Measurements from ENCODE around the gene ENO1.
A peak's percentile ranks its signal among the peaks of the same experiment; 100 is the strongest.
"Not testable (repeated sequence)": the region's sequence is repeated elsewhere in the genome, so short reads cannot be mapped to it uniquely, and the experiment has no call there.

ENO1 gene

DNA sequence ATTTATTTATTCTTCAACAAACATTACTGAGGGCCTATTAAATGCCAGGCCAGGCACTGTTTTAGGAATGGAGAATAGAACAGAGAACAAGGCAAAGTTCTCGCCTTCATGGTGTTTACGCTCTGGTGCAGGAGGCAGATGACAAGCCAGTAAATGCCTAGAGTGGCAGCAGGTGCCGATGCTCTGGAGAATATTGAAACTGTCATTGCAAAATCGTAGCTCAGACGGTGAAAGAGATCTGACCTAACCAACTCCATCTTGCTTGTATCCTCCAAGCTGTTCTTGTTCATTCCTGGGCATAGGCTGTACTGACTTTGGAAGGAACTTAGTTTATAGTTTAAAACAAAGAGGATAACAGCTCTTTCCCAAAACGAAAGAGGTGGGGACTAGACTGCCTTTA, 13.5 kb upstream of the ENO1 start:
- no peak for DNase-seq

DNA sequence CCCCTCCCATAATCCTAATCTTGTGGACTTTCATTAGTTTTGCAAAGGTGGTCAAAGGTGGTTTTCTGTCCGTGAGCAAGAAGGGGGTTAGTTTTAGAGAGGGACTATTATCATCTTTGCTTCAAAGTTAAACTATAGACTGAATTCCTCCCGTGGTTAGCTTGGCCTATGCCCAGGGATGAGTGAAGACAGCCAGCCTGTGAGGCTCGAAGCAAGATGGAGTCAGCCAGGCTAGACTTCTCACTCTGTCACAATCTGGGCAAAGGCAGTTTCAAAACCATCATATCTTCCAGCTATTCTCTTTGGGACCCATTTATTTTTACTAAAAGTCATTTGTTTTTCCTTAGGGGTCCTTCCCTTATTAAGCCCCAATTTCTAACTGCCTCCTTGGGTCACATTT, 12.9 kb upstream of the ENO1 start:
- DNase-seq, result no peak

DNA sequence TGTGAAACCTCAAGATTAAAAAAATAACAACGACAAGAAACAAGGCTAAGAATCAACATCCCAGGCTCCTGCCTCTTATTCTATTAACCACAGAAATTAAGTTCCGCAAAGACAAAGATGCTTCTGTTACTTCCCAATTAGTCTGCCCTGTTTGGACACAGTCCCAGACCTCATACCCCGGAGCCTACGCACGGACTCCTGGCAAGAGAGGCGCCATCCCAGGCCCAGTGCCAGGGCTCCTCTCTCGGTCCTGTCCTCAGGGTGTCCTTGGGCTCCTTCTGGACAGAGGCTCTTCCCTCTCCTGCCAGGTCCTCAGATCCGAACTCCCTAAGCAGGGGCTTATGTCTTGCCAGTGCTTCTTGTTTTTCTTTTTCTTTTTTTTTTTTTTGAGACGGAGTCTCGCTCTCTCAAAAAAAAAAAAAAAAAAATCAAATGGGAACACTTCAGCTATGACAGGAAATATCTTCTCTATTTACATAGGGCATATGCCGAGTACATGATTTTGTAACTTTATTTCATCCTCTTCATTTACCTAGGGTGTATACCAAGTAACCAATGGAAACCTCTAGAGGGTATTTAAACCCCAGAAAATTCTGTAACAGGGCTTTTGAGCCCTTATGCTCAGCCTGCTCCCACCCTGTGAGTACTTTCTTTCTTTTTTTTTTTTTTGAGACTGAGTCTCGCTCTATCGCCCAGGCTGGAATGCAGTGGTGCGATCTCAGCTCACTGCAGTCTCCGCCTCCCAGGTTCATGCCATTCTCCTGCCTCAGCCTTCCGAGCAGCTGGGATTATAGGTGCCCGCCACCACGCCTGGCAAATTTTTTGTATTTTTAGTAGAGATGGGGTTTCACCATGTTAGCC, 11.7 kb upstream of the ENO1 start:
- DNase-seq, result no peak

DNA sequence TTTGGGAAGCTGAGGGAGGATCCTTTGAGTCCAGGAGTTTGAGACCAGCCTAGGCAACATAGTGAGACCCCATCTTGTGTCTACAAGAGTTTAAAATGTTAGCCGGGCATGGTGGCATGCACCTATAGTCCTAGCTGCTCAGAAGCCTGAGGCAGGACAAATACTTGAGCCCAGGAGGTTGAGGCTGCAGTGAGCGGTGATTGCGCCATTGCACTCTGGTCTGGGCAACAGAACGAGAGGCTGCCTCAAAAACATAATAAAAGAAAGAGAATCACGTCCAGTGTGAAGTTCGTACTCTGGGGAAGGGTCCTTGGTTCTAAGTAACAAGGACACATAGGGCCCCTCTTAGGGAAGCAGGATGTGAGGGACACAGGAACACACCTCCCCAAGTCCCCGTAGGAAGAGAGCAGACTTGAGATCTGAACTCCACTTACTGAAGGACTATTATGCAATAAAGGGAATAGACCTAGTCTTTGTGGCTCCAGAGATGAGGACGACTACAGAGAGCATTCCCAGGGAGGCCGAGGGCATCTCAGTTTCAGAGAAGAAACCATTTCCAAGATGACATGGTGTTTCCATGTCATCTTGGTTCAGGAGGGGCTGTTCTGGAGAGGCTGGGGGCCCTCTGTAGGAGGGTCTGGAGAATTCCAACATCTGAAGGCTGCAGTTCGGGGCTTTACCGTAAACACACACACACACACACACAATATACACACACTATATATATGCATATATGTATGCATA, 10.8 kb upstream of the ENO1 start:
- DNase-seq, result no peak

DNA sequence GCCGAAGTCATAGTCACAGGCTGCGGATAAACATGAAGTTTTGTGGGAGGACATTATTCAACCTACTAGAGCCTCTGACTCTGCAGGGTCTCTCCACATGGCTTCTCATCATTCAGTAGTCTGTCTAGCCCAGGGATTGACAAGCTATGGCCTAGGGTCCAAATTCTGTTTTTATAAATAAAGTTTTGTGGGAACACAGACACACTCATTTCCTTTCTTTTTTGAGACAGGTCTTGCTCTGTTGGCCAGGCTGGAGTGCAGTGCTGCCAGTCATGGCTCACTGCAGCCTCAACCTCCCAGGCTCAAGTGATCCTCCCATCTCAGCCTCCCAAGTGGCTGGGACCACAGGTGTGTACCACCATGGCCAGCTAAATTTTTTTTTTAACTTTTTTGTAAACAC, 8.1 kb upstream of the ENO1 start:
- no peak for DNase-seq

DNA sequence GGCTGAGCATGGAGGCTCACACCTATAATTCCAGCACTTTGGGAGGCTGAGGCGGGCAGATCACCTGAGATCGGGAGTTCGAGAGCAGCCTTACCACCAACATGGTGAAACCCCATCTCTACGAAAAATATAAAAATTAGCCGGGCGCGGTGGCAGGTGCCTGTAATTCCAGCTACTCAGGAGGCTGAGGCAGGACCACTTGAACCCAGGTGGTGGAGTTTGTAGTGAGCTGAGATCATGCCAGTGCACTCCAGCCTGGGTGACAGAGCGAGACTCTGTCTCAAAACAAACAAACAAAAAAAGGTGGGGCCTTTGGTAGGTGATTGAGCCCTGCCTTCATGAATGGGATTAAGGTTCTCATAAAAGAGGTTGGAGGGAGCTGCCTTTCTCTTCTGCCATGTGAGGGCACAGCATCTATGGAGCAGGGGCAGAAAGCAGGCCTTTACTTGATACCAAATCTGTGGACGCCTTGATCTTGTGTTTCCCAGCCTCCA, 7.6 kb upstream of the ENO1 start:
- DNase-seq, result not testable (repeated sequence)

DNA sequence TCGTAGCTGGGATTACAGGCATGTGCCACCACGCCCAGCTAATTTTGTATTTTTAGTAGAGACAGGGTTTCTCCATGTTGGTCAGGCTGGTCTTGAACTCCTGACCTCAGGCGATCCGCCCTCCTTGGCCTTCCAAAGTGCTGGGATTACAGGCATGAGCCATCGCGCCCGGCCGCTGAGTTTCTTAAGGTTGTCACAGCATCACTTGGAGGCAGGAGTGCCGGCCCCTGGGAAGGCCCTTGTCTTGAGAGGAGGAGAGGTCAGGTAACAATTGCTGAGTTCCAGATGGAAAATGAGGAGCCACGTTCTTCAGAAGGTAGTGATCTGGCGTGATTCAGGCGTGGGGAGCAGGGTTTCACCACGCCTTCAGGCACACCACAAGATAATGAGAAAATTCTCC, 5.6 kb upstream of the ENO1 start:
- not testable (repeated sequence) for DNase-seq

DNA sequence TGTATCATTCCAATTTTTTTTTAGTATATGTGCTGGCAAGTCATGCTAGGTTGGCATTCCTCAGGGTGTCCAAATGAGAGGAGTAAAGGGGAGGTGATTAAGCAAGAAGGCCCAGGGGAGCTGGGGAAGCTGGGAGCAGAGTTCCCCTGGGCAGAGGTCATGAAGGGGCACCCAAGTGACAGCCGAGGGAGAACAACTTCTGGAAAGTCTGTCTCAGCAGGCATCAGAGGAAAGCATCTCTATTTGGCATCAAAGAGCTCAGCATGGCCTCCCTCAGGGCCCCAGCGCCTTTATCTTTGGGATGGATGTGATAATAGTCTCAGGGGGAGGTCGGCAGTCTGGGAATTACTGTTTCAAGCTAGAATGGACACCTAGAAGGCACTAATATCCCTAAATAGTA, 5.0 kb upstream of the ENO1 start:
- DNase-seq, result no peak

DNA sequence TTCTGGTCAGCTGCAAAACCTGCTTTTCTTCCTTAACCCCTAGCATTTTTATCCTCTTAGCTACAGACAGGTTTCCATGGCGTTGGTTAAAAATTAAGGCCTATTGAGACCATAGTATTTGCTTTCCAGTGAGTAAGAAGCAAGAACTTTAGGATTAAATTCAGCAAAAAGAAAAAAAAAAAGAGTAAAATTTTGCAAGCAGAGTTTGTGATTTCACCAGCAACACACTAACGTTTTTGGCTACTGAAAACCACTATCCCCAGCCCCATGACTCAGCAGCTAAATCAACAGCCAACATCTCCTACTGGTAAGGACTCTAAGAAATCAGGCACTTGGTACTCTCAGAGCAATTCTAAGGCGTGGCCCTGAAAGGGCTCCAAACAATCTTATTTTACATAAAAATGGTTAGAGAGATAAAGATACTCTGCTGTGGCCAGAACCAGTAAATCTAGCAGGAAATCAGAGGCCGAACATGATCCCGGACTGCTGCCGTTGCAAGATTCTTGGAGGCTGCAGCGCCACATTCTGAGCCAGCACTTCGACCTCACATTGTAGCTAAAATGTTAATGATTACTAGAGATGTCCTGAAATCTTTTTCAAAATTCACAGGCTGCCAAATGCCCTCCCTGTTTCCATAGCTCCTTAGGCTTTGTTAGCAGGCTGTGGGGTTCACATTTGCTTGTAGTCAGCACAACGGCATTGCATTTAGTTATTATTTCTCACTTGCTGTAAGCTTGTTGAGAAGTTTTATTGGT, 1.6 kb upstream of the ENO1 start:
- no peak for DNase-seq

DNA sequence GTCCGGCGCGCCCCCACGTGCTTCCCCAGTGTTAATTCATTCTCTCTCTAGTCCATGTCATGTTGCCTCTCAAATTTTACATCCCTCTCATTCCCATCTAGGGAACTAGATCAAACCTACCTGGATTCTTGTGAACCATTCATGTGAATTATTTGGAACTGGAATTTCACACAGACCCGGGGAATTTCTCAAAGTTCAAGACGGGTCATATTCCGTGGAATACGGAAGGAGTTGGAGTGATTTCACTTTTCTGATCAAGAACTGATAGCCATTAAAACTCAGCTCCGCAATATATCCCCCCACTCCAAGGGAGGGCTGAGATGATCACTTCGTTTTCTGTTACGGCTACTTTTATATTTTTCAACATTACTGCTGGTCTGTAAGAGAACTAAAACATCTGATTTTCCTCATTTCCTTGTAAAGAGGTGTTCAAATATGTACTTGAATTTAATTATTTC, 1.0 kb upstream of the ENO1 start:
- DNase-seq, result no peak

DNA sequence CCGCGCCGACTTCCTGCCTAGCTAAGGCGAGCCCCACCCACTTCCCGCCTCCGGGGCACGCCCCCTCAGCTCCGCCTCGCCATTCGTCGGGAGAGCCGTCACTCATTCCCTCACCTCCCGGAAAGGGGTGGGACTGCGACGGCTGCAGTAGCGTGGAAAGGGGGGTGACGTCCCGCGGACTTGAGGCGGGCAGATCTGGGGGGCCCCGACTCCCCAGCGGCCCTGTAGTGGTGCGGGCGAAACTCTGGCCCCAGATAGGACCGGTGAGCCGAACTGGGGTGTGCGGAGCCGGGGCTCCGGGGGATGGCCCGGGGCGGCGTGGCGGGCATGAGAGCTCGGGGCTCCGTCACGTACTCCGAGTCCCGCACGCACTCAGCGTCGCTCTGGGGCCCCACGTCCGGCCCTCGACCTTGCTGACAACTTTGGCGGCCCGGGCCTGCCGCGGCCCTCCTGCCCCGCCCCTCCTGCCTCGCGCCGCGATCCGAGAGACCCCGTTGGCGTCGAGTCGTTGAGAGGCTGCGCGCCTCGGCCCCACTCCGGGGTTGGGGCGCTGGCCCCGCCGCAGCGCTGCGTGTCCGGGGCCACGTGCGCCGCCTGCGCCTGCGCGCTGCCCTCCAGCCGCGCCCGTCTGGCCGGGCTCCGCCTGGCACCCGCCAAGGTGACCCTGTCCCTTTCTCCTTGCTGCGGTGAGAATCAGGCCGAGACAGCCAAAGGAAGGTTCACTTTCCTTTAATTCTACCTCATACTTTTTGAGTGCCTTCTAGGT, 395 bp upstream of the ENO1 start:
- DNase-seq, result peak; percentile 100

DNA sequence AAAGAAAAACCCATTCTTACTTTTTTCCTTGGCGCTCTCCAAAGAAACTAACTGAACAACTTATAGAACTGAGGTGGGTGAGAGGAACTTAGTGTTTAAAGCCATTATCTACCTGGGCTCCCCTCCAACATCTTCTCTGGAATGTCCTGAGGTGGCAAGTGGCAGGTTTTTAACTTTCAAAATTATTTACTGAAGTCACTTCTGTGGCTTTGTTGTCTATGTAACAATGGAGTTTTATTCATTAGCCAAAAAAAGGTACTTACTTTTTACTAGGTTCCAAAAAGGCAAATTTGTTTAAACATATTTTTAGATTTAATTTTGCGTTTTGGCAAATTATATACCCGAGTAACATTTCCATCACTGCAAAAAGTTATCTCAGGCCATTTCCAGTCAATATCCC, 2.4 kb downstream of the ENO1 start:
- no peak for DNase-seq

DNA sequence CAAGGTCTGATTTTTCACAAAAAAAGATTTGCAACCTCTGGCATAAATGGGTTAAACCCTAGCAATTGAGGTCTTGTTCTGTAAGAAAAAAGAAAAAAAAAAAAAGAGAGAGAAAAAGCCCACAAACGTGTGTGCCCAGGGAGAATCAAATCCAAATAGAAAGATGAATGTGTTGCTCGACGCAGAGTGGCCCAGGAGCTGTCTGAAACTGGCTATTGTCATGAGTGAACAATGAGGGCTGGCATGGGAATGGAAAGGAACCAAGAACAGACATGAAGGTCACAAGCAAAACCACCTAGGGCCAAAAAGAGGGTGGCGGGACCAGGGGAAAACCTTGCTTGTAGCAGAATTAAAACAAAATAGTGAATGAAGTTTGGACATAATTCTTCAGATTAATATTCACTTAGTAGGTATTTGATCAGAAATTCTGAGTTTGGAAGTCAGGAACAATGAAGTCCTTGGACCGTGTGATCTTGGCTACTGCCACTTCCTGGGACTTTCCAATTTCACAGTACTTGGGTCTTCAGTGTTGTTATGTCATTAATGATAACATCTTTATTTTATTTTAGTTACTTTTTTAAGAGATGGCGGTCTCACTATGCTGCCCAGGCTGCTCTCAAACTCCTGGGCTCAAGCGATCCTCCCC, 3.1 kb downstream of the ENO1 start:
- no peak for DNase-seq

DNA sequence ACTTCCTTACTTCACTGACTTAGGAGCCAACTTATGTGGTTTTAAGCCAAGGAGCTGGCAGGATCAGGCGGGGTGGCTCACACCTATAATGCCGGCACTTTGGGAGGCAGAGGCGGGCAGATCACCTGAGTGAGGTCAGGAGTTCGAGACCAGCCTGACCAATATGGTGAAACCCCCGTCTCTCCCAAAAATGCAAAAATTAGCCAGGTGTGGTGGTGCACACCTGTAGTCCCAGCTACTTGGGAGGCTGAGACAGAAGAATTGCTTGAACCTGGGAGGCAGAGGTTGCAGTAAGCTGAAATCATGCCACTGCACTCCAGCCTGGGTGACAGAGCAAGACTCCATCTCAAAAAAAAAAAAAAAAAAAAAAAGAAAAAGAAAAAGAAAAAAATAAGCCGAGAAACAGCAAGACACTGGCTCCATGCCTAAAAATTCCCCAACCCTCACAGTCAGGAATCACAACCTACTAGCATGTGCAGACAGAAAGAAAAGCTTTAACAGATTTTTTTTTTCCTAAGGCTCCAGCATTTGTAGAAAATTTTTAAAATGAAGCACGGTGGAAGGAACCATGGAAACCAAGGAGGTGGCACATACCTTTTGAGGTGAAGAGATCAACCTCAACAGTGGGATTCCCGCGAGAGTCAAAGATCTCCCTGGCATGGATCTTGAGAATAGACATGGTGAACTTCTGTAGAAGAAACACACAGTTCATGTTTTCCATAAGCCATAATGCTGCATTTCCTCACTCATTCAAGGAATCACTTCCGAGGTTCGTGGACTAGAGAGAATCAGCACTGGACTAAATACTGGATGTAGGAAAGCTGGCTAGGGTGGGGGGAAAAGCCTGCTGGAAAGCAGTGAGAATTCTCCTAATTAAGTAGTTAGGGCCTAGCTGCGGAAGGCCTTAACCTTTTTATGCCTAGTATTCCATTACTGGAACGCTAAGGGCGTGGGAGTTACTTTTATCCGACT, 4.0 kb downstream of the ENO1 start:
- no peak for DNase-seq

DNA sequence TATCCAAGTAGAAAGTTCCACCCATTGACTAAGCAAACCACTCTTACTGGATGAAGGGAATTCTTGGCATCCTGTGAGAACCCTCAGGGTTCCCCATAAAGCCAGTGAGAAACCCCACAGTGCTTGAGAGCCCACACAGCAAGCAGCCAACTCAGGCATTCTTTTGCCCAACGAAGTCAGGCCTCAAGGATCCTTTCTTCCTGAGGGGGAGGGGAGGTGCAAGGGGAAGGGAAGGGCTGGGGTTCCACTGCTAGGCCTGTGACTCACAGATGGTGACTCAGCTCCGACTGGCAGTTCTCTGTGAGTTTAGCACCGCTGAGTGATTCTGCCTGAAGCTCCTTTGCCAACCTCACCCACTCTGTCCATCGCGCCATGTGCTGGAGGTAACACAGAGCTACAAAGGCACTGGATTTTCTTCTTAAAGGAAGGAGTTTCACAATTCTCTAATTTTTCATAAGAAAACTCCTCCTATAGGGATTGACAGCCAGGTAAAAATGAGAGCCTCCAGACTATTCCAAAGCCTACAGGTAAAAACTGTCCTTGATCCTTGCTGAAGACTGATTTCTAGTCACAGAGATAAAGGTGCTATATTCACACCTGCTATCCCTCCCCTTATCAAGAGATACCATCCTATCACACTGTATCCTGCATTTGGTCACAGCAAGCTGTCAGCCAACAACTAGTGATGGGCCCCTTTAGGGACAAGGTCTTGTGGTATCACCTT, 4.8 kb downstream of the ENO1 start:
- DNase-seq, result peak; percentile 88

DNA sequence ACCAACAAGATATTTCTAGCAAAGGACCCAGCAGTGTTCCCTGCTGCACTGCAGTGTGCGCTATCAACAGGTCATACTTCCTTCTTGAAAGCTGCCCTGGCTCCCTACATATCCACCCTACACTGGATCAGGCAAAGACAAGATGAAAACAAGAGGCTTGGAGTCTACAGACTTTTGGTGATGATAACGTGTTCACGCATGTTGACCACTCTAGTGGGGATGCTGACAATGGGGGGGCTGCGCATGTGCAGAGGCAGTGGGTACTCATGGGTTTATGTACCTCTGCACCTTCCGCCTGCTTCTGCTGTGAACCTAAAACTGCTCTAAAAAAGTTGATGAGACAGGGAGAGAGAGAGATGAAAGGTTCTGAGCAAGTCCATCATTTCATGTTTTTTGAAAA, 5.5 kb downstream of the ENO1 start:
- DNase-seq, result no peak

DNA sequence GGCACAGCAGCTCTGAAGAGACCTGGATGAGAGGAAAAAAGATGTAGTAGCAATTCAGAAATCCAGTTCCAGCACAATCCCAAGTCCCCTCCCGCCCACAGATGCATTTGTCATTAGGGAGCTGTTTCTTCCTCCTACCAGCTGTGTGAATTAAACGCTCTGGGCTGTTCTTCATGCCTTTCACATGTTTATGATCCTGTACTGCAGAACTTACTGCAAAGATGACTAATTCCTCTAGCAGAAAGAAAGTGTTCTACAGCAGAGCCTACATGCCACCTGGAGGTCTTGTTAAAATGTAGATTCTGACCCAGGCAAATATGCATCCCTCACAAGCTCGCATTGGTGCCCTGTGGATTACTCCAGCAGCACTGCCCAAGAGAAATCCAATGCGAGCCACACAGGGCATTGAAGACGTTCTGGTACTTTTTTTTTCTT, 6.5 kb downstream of the ENO1 start:
- no peak for DNase-seq

DNA sequence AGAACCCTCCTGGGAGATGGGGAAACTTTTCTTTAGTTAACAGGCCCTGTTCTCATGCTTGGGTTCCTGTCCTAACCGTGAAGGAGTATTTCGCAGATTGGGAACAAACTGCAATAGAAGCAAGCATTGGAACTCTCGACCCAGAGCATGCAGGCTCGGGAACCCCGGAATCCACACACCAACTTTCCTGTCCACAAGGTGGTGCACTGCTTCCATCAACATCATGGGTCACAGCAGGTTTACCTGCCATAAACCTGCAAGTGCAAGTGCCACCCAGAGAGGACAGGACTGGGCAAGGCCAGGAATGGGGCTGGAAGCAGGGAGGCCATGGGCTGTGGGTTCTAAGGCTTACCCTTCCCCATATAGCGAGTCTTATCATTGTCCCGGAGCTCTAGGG, 6.9 kb downstream of the ENO1 start:
- peak; percentile 62 for DNase-seq

DNA sequence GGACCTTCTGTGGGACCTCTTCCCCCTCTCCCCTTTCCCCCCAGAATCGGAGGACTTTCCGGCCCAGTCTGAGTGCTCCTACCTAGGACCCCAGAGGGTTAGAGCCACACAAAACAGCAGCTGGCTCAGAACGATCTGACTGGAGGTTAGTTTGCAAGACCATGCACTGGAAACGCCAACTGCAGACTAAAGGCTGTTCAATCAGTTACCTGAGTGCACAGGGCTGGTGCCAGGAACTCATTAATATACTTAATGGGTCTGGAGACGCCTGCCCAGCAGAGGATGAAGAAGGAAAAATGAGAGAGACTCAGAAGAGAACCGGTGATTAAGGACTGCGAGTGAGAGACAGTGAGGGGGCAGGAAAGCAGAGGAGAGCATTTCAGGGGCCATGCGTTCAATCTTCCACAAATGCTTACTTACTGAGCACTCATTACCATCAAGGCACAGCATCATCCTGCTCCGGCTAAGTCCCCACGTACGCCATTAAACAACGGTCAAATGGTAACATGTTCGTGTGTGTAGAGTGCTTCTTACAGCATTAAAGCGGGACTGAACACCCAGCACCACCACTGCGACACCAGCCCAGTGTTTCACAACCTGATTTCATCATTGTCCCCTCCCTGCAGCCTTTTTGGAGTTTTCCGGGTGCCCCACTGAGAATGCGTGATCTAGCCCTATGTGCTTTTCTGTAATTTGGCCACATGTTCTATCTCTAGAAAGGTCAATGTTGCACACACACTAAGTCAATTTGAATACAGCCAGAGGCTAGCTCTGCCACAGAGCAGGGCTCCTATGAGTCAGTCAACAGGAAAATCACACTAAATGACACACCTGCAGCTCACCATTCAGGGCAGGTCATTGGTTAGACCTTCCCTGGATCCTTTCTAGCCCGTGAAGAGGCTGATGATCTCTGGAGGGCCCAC, 7.6 kb downstream of the ENO1 start:
- peak; percentile 61 for DNase-seq
